Cardiac septum (tissue), 1 donor: ENCODE results near the gene FBN3. TPM values are rescaled to one million over a fixed set of nuclear protein-coding genes. Genes with fewer than 3 reads are reported as not detected.
"Not testable (repeated sequence)": the region's sequence is repeated elsewhere in the genome, so short reads cannot be mapped to it uniquely, and the experiment has no call there.

Experiments used
- DNase-seq: peaks from one replicate; pipeline ENCODE4 v3.0.0-alpha.2; 2020; ENCODE audit warnings: low spot score
- intact Hi-C: fragments of 100-400 bp; cut with DNase I; formaldehyde crosslinking; loops from one replicate; pipeline ENCODE4 v1.14.0; 2022
- long read RNA-seq: library from polyadenylated mRNA; unstranded; transcript quantifications from one replicate; pipeline ENCODE4 v2.0.0, GENCODE V29; 2021
- total RNA-seq: library from RNA; stranded (reverse); fragmentation: NEBNext Ultra II Directional; extraction: Animal tissue kit (Norgen Biotek cat#: 25700); gene quantifications from one replicate; pipeline ENCODE4 v1.2.1, GENCODE V29; 2021
- donor health status: DM: no; HTN: no; CAD: no.

Gene FBN3
- not detected for total RNA-seq
- long read RNA-seq: 0 reads

- no peak for DNase-seq
- intact Hi-C loops: loop anchor here (10.0 kb wide), 3 partner anchors 145 to 205 kb away; partner anchors contain the start of genes ELAVL1 and TIMM44
These were observed at the start of gene FBN3 for GRCh38 chr19:8149261-8150094. TSS of gene FBN3 (minus strand) at chr19:8149592. CDS start at chr19:8147480, 2,112 bp downstream.

GRCh38 chr19:8196271-8196927, 47.0 kb upstream of the FBN3 start:
- DNase-seq: no peak
- intact Hi-C loops: no loop called here

- intact Hi-C loops: no loop called here
- DNase-seq: no peak
These were observed 45.3 kb upstream of the FBN3 start for GRCh38 chr19:8194528-8195267.

- intact Hi-C loops: no loop called here
These were observed 42.9 kb upstream of the FBN3 start for GRCh38 chr19:8192221-8192820.

GRCh38 chr19:8185343-8186068, 36.1 kb upstream of the FBN3 start:
- intact Hi-C loops: no loop called here
- DNase-seq: no peak

More at GRCh38 chr19:8192221-8192820, 42.9 kb upstream of the FBN3 start:
- DNase-seq: no peak

GRCh38 chr19:8184274-8184673, 34.9 kb upstream of the FBN3 start:
- no peak for DNase-seq
- intact Hi-C loops: no loop called here

- no peak for DNase-seq
- intact Hi-C loops: no loop called here
These were observed 30.6 kb upstream of the FBN3 start for GRCh38 chr19:8180018-8180417.

GRCh38 chr19:8174706-8175105, 25.3 kb upstream of the FBN3 start:
- no peak for DNase-seq
- intact Hi-C loops: no loop called here

GRCh38 chr19:8168537-8168936, 19.1 kb upstream of the FBN3 start:
- intact Hi-C loops: no loop called here
- no peak for DNase-seq

- DNase-seq: no peak
- intact Hi-C loops: no loop called here
These were observed 18.6 kb upstream of the FBN3 start for GRCh38 chr19:8167985-8168384.

- no peak for DNase-seq
- intact Hi-C loops: no loop called here
These were observed 14.4 kb upstream of the FBN3 start for GRCh38 chr19:8163759-8164158.

GRCh38 chr19:8161135-8161646, 11.8 kb upstream of the FBN3 start:
- no peak for DNase-seq
- intact Hi-C loops: no loop called here

- not testable (repeated sequence) for DNase-seq
- intact Hi-C loops: loop anchor here (10.0 kb wide), 3 partner anchors 155 to 215 kb away; partner anchors contain the start of genes ELAVL1 and TIMM44
These were observed 9.9 kb upstream of the FBN3 start for GRCh38 chr19:8159322-8159721.

GRCh38 chr19:8158411-8159074, 9.2 kb upstream of the FBN3 start:
- DNase-seq: no peak
- intact Hi-C loops: loop anchor here (1.0 to 10.0 kb wide), 4 partner anchors 95 to 214 kb away; partner anchors contain the start of genes ELAVL1 and TIMM44

- DNase-seq: no peak
- intact Hi-C loops: loop anchor here (10.0 kb wide), 3 partner anchors 151 to 211 kb away; partner anchors contain the start of genes ELAVL1 and TIMM44
These were observed 5.9 kb upstream of the FBN3 start for GRCh38 chr19:8155318-8155717.

GRCh38 chr19:8154014-8154413, 4.6 kb upstream of the FBN3 start:
- not testable (repeated sequence) for DNase-seq
- intact Hi-C loops: loop anchor here (10.0 kb wide), 3 partner anchors 149 to 209 kb away; partner anchors contain the start of genes ELAVL1 and TIMM44

GRCh38 chr19:8151767-8152035, 2.3 kb upstream of the FBN3 start:
- intact Hi-C loops: loop anchor here (10.0 kb wide), 3 partner anchors 147 to 207 kb away; partner anchors contain the start of genes ELAVL1 and TIMM44
- no peak for DNase-seq
